Fibroblast of the conjunctiva (primary cell): Measurements from ENCODE around the gene DEFB129.
A peak's percentile ranks its signal among the peaks of the same experiment; 100 is the strongest.
"Not testable (repeated sequence)": the region's sequence is repeated elsewhere in the genome, so short reads cannot be mapped to it uniquely, and the experiment has no call there.

Source experiments
- DNase-seq: peaks from one replicate; pipeline ENCODE4 v3.0.0-alpha.2; 2010; ENCODE audit warnings: low read depth

Gene DEFB129, protein sequence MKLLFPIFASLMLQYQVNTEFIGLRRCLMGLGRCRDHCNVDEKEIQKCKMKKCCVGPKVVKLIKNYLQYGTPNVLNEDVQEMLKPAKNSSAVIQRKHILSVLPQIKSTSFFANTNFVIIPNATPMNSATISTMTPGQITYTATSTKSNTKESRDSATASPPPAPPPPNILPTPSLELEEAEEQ

DNA sequence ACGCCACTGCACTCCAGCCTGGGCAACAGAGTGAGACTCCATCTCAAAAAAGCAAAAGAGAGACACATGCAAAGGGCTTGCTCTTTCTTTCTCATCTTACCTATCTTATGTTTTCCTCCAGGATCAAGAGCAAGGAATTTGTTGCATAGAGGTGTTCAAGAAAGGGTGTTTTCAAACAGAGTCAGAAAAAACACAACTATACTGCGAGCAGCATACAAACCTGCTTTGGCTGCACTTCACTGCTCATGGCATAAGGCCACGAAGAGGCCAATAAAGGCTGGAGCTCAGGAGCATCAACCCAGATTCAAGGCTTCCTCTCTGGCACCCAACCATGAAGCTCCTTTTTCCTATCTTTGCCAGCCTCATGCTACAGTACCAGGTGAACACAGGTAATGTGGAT, at the start of gene DEFB129:
Gene DEFB129, plus strand, starts transcription at position 301 of the 400 bp plus-strand sequence. Its CDS starts 31 bp downstream, at position 332.
- DNase-seq, result no peak

DNA sequence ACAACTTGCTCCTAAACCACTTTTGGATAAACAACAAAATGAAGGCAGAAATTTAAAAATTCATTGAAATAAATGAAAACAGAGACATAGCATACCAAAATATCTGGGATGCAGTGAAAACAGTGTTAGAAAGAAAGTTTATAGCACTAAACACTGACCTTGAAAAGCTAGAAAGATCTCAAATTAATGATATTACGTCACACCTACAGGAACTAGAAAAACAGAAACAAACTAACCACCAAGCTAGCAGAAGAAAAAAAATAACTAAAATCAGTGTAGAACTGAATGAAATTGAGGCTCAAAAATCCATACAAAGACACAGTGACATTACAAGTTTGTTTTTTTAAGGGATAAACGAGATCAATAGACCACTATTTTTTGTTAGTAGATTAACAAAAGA, 42.8 kb upstream of the DEFB129 start:
- no peak for DNase-seq

DNA sequence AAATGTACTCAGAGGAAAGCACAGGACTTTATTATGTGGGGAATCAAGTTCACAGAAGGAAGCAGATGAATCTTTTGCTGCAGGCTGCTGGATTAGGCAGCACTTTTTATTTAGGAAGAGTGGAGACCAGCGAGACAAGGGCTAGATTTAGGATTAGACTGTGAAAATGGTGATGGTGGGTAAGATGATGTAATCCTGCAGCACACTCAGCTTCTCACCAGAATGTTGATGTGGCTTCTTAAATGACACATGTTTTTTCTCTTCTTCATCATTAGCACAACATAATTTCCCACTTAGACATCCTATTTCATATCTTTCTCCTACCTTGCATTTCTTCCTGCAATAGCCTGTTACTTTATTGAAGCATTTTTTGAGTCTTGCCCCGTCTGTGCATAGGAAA, 39.3 kb upstream of the DEFB129 start:
- no peak for DNase-seq

DNA sequence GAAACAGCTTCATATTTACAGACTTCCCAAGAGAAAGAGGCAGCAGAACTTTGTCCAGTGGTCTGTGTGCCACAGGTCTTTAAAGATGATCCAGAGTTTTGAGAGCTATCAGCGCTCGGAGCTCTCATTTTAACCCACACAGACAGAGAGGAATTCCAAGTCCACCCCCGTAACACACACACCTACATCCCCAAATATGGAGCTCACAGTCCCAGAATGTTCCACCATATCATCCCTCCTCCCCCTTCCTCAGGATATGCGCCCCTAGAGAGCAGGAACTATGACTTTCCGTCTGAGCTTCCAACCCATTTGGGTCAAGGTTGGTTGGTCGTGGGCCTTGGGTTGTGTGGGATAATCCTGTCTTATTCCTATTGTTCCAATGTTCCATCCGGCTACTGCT, 37.4 kb upstream of the DEFB129 start, which contains the start of gene DEFB128:
Gene DEFB128, minus strand, starts transcription at position 101 of the 400 bp plus-strand sequence. Its CDS starts 88 bp downstream, at position 13.
- no peak for DNase-seq

- no peak for DNase-seq
These were observed 28.8 kb upstream of the DEFB129 start for GRCh38 chr20:198225-198624.

DNA sequence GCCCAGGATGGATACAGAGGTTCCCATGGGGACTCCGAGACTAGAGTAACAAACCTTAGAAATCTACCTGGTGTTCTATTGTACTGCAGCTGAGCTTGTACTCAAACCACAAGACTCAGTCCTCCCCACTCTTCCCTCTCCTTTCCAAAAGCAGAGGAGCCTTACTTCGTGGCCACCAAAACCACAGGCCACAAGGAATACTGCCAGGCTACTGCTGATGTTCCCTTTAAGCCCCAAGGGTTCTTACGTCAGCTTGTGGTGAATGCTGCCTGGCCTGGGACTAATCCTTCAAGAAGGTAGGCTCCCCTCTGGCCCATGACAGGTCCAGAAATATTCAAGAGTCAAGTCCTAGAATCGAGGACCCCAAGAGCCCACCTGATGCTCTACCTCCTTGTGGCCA, 27.1 kb upstream of the DEFB129 start:
- DNase-seq, result no peak

DNA sequence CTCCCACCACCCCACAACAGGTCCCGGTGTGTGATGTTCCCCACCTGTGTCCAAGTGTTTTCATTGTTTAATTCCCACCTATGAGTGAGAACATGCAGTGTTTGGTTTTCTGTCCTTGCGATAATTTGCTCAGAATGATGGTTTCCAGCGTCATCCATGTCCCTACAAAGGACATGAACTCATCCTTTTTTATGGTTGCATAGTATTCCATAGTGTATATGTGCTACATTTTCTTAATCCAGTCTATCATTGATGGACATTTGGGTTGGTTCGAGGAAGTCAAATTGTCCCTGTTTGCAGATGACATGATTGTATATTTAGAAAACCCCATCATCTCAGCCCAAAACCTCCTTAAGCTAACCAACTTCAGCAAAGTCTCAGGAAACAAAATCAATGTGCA, 23.4 kb upstream of the DEFB129 start:
- DNase-seq, result not testable (repeated sequence)

DNA sequence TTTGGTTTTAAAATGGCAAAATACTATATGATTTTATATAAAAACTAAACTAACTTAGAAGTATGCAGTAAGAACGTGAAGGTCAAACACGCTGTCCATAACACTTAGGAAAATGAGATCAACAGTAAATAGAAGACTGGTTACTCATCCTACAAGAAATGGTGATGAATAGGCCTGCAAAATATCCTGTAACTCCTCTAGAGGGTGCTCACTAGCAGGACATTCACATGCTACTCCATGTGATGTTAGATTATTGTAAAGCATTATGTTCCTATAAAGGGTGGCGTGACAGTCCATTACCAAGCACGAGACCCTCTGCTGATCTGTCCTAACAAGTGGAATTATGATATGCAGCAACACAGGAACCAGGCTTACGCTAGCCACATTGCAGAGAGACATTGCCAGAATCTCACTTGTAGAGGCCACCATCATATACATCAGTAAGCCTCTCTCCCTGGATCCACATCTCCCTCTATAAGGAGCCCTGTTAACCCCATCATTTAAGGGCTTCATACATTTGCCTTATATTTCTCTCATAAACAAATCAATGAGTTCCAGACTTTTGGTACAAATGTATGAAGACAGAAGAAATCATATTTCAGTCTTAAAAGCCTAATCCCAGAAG, 18.0 kb upstream of the DEFB129 start:
- peak; percentile 56 for DNase-seq

DNA sequence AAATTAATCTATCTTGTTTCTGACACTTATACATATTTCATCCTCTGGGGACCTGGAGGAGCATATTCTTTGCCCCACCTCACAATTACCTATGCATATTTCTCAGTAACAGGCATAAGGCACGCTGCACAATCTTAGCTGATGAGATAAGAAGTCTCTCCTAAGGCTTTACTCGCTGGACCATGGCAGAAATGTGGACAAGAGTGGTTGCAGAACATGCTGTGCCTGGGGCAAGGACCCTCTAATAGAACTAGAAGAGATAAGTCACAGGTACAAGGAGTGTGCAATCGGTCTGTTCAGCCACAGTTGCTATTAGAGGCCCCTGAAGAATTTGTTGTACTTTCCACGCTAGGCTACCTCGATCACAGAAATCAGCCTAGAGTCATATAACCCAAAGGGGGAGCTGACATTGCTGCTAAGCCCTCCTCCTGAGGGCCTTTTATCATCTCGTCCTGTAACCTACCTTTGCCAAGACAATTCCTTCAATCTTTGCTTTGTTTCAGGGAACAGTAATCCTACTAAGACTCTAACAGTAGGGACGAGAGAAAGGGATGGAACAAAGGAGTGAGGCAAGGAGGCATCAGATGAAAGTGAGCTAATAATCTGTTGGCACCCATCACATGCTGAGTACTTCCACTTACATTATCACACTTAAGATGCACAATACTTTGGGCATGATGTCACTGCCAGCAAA, 16.1 kb upstream of the DEFB129 start:
- no peak for DNase-seq

- DNase-seq, result no peak
These were observed 12.7 kb upstream of the DEFB129 start for GRCh38 chr20:214383-214782.

GRCh38 chr20:215796-216195, 11.3 kb upstream of the DEFB129 start:
- DNase-seq, result no peak

DNA sequence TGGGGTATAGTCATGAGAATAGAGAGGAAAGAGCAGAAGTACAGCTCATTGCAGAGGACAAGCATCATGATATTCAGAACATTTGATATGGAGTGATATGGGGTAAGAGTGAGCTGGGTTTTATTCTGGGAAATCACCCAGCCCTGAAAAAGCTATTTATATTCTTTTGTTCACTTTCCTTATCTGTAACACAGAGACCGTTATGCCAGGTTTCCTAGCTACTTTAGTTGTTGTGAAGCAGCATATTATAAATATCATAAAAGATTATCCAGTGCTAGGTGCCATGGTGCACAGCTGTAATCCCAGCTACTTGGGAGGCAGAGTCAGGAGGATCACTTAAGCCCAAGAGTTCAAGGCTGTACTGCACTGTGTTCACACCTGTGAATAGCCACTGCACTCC, 9.8 kb upstream of the DEFB129 start:
- DNase-seq, result no peak

GRCh38 chr20:219290-220115, 7.6 kb upstream of the DEFB129 start:
- DNase-seq, result no peak

DNA sequence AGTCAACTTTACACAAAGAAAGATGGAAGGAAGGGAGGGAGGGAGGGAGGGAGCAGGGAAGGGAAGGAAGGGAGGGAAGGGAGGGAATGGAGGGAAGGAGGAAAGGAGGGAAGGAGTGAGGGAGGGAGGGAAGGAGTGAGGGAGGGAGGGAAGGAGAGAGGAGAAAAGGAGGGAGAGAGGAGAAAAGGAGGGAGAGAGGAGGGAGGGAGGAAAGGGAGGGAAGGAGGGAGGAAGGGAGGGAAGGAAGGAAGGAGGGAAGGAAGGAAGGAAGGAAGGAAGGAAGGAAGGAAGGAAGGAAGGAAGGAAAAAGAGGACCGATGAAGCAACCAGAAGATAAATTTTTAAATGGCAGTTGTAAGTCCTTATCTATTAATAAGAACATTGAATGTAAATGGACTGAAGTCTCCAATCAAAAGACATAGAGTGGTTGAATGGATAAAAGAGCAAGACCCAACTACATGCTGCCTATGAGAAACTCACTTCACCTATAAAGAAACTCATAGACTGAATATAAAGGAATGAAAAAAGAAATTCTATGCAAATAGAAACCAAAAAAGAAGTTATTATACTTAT, 5.7 kb upstream of the DEFB129 start:
- no peak for DNase-seq

DNA sequence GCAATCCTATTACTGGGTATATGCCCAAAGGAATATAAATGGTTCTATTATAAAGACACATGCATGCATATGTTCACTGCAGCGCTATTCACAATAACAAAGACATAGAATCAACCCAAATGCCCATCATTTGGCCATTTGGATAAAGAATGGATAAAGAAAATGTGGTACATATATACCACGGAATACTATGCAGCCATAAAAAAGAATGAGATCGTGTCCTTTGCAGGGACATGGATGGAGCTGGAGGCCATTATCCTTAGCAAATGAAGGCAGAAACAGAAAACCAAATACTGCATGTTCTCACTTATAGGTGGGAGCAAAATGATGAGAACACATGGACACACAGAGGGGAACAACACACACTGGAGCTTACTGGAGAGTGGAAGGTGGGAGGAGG, 1.2 kb upstream of the DEFB129 start:
- not testable (repeated sequence) for DNase-seq

DNA sequence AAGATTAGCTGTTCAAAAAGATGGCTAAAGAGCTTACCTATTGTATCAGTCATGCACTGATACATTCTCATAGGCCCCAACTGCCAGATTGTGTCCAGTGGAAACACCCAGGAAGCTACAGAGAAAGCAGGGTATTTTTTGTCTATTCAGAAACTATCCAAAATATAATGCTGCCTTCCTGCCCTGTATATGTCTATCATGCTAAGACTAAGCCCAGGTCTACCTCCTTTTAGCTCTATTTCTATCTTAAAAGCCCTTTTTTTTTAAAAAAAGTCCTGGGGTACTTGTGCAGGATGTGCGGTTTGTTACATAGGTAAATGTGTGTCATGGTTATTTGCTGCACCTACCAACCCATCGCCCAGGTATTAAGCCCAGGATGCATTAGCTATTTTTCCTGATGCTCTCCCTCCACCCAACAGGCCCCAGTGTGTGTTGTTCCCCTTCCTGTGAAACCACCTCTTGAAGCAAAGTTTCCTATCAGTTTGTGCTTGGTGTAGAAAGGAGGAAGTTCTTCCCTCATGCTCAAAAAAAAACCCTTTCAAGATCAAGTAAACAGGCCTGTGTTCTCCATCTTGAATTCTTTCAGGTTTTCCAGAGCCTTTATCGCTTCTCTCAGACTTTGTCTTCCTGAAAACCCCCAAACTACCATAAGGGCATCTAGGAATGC, 514 bp downstream of the DEFB129 start:
- no peak for DNase-seq

- DNase-seq, result no peak
These were observed 8.8 kb downstream of the DEFB129 start for GRCh38 chr20:235891-236290.

DNA sequence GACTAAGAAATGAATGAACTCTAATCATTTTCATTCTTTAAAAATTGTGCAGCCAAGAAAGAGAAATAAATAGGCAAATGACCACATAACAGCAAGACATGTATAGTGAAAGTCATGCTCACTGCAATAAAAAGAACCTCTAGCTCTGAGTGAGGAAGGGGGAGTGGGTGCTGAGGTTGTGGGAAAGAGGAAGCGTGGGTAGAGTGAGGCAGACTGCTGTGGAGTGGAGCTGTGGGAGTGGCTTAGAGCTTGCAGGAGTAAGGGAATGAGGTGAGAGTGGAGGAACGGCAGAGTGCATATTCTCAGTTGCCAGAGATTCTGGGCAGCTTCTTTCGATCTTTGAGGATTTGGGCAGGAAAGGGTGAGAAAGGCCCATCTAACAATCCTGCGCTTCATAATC, 10.4 kb downstream of the DEFB129 start:
- no peak for DNase-seq

GRCh38 chr20:237929-238328, 10.9 kb downstream of the DEFB129 start:
- no peak for DNase-seq

DNA sequence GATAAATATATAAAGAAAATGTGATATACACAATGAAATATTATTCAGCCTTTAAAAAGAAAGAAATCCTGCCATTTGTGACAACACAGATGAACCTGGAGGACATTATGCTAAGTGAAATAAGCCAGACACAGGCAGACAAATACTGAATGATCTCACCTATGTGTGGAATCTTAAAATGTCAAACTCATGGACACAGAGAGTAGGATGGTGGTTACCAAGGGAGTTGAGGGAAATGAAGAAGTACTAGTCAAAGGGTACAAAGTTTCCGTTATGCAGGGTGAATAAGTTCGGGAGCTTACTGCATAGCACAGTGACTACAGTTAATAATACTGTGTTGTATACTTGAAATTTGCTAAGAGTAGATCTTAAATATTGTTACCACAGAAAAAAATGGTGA, 15.8 kb downstream of the DEFB129 start:
- no peak for DNase-seq

DNA sequence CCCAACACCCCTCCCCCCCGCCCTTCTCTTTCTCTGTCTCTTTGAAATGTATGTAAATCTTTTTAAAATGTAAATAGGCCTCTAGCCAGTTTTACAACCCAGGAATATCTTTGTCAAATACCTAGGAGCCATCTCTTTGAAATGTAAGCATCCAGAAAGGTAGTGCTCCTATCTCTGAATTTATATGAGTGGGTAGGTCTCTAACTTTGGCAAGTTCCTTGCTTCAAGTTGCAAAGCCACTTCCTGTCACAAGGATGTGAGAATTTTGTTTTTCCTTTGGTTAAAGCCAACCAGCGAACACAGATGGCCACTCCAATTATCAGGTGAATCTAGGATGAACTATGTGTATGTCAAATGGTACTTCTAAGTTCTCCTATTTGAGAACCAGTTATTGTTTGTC, 24.3 kb downstream of the DEFB129 start:
- DNase-seq, result no peak

DNA sequence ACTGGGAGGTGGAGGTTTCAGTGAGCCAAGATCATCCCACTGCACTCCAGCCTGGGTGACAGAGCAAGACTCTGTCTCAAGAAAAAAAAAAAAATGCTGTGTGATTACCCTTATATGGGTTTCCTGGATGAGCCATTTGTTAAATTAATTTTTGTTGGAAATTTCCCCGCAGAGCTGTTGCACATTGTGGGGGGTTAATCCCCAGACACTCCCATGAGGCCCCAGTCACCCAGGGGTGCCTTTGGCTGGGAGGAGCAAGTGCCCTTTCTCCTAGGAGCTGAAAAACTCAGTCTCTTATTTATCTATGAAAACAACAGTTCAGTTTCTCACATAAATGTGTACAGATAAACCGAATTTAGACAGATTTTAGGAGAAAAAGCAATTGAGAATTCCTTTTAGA, 25.7 kb downstream of the DEFB129 start:
- DNase-seq, result no peak
